HG02870 (cell line): ENCODE results near the gene NANS.
A peak's percentile ranks its signal among the peaks of the same experiment; 100 is the strongest.
"Not testable (repeated sequence)": the region's sequence is repeated elsewhere in the genome, so short reads cannot be mapped to it uniquely, and the experiment has no call there.

ENCODE experiments used
- ATAC-seq: cut with Tn5 transposase; IDR thresholded peaks from one replicate; pipeline ENCODE4 v1.9.1; 2021; ENCODE audit warnings: mild to moderate bottlenecking, moderate library complexity; ENCODE audit not compliant: unreplicated experiment

The NANS gene, protein sequence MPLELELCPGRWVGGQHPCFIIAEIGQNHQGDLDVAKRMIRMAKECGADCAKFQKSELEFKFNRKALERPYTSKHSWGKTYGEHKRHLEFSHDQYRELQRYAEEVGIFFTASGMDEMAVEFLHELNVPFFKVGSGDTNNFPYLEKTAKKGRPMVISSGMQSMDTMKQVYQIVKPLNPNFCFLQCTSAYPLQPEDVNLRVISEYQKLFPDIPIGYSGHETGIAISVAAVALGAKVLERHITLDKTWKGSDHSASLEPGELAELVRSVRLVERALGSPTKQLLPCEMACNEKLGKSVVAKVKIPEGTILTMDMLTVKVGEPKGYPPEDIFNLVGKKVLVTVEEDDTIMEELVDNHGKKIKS

GRCh38 chr9:98056269-98057137, at the start of gene NANS:
NANS (plus strand) TSS chr9:98056732; CDS start chr9:98056809, 77 bp downstream.
- ATAC-seq, result peak; percentile 94

- no peak for ATAC-seq
Observed at GRCh38 chr9:98007251-98007928, 49.1 kb upstream of the NANS start.

DNA sequence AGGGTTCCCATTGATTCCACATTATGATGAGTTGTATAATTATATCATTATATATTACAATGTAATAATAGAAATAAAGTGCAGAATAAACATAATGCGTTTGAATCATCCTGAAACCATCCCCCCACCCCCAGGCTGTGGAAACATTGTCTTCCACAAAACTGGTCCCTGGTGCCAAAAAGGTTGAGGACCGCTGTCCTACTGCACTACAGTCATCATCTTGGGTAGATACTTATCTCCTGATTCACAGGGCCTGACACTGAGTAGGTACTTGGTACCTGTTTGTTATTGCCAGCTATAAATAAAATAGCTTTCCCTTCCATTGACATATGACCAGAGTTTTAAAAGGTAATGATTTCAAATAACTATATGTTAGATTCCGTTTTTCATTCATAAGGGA, 47.8 kb upstream of the NANS start:
- no peak for ATAC-seq

- ATAC-seq, result no peak
Observed at GRCh38 chr9:98009437-98009836, 47.1 kb upstream of the NANS start.

- no peak for ATAC-seq
Observed at GRCh38 chr9:98009936-98010335, 46.6 kb upstream of the NANS start.

DNA sequence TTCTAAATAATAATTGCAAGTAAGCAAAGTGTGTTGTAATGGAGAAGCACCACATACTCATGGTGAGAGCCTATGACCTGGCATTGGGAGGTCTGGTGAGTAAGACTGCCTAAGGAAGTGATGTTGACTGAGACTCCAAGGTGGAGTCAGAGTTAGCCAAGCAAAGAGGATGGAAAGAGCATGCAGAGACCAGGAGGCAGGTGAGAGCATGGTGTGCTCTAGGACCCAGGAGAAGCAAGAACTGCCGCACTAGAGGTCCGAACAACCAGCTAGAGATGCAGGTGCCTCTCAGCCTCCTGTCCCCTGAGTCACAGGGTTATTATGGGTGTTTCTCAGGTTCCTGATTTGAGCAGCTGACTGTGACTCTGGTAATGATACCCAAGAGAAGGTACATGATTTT, 46.1 kb upstream of the NANS start:
- peak; percentile 95 for ATAC-seq

GRCh38 chr9:98011122-98011521, 45.4 kb upstream of the NANS start:
- no peak for ATAC-seq

DNA sequence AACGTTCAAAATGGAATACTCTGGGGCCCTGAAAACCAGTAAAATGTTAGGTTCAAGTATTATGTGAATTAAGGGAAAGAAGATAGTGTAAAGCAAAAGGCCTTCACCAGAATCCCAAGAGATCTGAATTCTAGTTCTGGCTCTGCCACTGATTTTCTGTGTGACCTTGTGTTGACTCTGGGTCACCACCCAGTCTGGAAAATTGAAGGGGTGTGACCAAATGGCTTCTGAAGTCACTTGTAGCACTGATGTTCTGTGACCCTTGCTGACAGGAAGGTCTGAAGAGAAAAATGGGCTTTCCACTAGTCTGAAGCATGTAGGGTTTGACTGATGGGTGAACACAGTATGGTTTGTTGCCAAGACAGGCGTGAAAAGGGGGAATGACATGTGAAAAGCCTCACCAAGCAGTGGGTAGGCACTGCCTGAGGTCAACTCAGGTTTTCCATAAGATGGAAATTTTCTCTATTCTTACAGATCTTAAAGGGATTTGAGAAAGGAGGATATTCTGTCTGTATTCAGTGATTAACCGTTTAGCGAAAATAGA, 40.3 kb upstream of the NANS start:
- no peak for ATAC-seq

DNA sequence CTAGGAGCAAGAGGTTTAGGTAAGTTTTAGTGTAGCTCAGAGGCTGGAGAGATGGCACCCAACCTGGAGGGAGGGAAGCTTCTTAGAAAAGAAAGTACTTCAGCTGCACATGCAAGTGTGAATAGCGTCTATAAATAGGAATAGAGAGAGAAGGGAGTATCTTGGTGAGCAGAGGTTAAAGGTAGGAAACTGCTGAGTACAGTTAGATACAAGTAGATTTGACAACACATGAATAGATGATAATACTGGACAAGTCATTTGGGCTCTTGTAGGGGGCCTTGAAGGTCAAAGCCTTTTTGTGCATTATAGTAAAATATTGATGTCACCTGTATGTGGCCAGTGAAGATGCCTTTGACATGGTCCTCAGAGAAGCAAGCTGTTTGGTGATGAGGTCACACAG, 39.2 kb upstream of the NANS start:
- ATAC-seq, result no peak

- ATAC-seq, result no peak
Observed at GRCh38 chr9:98018347-98018746, 38.2 kb upstream of the NANS start.

DNA sequence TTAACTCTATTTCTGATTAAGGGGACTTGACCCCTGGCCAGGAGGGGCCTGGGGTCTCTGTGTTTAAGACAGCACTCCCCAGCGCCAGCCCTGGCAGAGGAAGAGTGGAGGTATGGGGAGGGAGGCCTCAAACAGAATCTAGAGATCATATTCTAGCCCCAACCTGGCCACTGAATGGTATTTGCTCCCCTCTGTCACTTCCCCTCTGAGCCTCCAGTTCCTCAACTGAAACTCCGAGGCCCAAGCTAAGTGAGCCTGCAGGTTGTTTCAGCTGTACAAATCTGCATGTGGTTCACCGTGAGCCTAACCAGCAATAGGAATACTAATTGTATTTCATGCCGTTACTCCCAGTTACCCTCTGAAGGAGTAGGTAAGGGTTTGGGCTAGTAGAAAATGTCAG, 37.4 kb upstream of the NANS start:
- ATAC-seq, result no peak

DNA sequence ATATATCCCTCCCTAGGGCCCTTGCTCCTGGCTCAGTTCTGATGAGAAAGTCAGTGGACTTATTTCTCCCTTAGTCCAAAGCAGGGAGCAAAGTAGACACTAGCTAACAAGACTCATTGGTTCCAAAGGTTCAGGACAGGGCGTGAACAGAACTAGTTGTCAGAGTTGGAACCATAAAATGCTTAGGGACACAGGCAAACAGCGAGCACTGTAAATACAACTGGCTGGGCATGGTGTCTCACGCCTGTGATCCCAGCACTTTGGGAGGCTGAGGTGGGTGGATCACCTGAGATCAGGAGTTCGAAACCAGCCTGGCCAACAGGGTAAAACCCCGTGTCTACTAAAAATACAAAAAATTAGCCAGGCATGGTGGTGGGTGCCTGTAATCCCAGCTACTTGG, 36.7 kb upstream of the NANS start:
- ATAC-seq, result not testable (repeated sequence)

- ATAC-seq, result no peak
Observed at GRCh38 chr9:98020476-98021145, 35.9 kb upstream of the NANS start.

DNA sequence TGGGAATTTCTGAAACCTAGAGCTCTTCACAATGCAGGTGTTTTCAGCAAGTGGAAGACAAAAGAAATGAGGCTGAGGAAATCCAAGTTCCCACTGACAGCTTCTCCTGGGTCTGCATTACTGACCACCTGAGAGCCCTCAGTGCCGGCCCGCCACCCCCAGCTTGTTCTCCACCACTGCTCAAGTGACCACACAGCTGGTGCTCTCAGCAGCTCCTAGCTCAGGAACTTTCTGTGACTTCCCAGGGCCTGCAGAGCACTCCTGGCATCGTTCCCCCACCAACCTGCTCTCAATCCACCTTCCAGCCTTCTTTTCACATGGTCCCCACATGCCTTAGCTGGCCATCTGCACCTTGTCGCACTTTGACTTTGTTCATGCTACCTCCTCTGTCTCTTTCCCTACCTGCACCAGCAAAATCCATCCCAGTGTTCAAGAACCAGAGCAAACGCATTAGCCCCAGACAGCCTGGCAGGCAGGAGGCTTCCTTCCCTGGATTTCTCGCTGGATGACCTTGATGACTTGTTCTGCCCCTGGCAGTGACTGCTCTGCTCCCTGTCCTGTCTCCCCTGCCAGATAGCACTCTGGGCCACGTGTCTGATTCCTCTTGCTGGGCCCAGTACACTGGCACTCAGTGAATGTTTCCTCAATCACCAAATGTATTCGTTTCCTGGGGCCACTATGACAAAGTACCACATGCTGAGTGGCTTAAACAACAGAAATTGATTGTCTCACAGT, 35.1 kb upstream of the NANS start:
- no peak for ATAC-seq

DNA sequence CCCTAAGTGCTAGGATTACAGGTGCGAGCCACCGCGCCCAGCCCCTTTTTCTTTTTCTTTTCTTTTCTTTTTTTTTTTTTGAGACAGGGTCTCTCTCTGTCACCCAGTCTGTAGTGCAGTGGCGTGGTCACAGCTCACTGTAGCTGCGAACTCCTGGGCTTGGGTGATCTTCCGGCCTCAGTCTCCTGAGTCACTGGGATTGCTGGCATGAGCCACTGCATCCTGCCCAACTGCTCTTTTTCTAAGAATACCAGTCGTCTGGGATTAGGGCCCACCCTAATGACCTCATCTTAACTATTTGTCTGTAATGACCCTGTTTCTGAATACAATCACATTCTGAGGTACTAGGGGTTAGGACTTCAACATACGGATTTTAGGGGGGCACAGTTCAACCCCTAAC, 34.1 kb upstream of the NANS start:
- no peak for ATAC-seq

DNA sequence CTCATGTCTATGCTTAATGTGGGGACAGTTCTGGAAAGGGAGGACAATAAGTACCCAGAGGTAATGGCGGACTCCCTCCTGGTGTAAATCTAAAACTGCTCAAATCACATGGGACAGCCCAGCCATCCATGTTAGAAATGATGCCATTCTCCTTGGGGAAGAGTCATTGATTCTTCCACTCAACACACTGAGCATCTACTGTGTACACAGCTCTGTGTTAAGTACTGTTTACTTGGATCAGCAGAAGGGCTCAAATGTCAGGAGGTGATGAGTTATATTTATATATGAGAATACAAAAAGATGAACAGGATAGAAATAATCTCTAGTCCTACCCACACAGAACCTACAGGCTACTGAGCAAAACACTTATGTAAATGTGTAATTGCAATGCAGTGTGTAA, 31.8 kb upstream of the NANS start:
- no peak for ATAC-seq

DNA sequence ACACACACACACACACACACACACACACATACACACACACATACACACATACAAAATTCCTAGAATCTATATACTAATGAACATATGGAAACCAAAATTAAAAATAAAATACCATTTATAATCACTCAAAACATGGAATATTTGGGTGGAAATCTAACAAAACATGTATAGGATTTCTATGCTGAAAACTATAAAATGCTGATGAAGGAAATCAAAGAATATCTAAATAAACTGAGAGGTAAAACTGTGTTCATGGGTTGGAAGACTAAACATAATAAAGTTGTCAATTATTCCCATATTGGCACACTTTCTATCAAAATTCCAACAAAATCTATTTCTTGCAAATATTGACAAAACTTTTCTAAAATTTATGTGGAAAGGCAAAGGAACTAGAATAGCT, 25.4 kb upstream of the NANS start:
- ATAC-seq, result no peak

GRCh38 chr9:98031935-98032334, 24.6 kb upstream of the NANS start:
- no peak for ATAC-seq

DNA sequence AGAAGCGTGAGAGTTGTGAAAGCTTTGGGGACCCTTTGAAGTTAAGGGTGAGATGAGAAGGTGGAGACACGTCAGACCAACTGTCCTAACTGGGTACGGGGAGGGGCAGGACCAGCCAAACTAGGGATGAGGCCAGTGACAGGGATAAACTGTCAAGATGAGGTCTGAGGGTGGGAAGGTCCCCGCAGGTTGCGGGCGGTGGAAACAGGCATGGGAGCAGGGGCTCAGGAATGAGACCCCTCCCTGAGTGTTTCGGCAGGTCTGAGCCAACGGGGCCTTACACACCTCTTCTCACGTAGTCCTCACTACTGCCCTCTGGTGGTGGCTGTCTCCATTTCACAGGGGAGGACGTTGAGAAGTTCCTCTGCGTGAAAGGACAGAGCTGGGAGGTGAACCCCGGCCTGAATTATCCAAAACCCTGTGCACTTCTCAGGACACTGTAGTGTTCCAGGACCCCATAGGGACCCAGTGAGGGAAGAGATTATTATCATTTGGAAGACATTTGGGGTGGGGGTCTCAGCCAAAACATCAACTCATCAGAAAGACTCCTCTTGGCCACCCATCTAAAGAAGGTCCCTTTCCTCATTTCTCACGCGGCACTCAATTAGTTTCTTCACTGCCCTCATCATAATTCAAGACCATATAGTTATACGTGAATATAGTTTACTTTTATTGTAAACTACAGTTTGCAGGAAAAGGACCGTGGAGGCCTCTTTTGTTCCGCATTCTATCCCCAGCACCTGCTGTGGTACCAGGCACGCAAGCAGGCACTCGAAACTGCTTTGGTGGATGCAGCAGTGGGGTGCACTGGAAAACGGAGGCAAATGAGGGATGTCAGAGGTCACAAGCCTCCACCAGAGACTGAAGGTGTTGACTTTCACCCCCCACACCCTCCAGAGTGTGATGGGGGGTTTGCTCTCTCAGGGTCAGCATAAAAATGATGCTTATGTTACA, 21.7 kb upstream of the NANS start:
- peak; percentile 39 for ATAC-seq
